Activated T-helper 17 cell treated with anti-CD3 and anti-CD28 coated beads, Interleukin-2, amount 50 U/mL, for 72 hours (primary cell): ENCODE data around the gene GRIP2. TPM values are rescaled to one million over a fixed set of nuclear protein-coding genes. Genes with fewer than 3 reads are reported as not detected.

Source experiments
- ATAC-seq: fragments of 150-1000 bp; cut with Tn5 transposase; replicated peaks from 2 replicates; pipeline ENCODE4 v1.10.0; 2021; ENCODE audit warnings: mild to moderate bottlenecking, moderate library complexity
- H3K27ac Mint-ChIP-seq: one replicate; pipeline ENCODE4 v1.8.0; 2022; ENCODE audit warnings: mixed read lengths
- H3K27me3 Mint-ChIP-seq: one replicate; pipeline ENCODE4 v1.8.0; 2022; ENCODE audit warnings: mixed read lengths
- H3K36me3 Mint-ChIP-seq: one replicate; pipeline ENCODE4 v1.8.0; 2022; ENCODE audit warnings: low read depth, mild to moderate bottlenecking, mixed read lengths
- H3K4me1 Mint-ChIP-seq: one replicate; pipeline ENCODE4 v1.8.0; 2022; ENCODE audit warnings: mixed read lengths
- H3K4me3 Mint-ChIP-seq: one replicate; pipeline ENCODE4 v1.8.0; 2022; ENCODE audit warnings: mild to moderate bottlenecking, mixed read lengths
- H3K9me3 Mint-ChIP-seq: one replicate; pipeline ENCODE4 v1.8.0; 2022; ENCODE audit warnings: mixed read lengths
- total RNA-seq, 2 donors: library from RNA; stranded (reverse); gene quantifications; one replicate each; pipeline ENCODE4 v1.2.3, GENCODE V29; 2022

Gene GRIP2
- total RNA-seq, 2 donors from 2014 or later, result 0.21 TPM; not detected in 1

GRCh38 chr3:14474363-14475081 is 65.6 kb downstream of the GRIP2 start:
- no peaks in the 10 kb centered on the region for H3K27me3 Mint-ChIP-seq
- ATAC-seq, result no peak
- no peak overlapping the region for H3K4me3 Mint-ChIP-seq
- H3K27ac Mint-ChIP-seq, result peak overlapping the region; percentile 59
- peaks cover 7% of the 10 kb centered on the region for H3K4me1 Mint-ChIP-seq
- H3K36me3 Mint-ChIP-seq, result peaks cover 100% of the 10 kb centered on the region
- H3K9me3 Mint-ChIP-seq, result no peaks in the 10 kb centered on the region

GRCh38 chr3:14473411-14473891 is 66.7 kb downstream of the GRIP2 start:
- no peak for ATAC-seq

GRCh38 chr3:14472471-14473351 is 67.4 kb downstream of the GRIP2 start:
- Mint-ChIP-seq H3K4me3 (peak overlapping the region; percentile 50), H3K36me3 (peaks cover 97% of the 10 kb centered on the region), H3K9me3 (no peaks in the 10 kb centered on the region), H3K27ac (peak overlapping the region; percentile 86), H3K4me1 (peaks cover 7% of the 10 kb centered on the region), H3K27me3 (no peaks in the 10 kb centered on the region)
- peak; percentile 94 for ATAC-seq

More at GRCh38 chr3:14473411-14473891, 66.7 kb downstream of the GRIP2 start:
- H3K27ac Mint-ChIP-seq, result peak overlapping the region; percentile 86
- H3K36me3 Mint-ChIP-seq, result peaks cover 97% of the 10 kb centered on the region
- peaks cover 7% of the 10 kb centered on the region for H3K4me1 Mint-ChIP-seq
- H3K9me3 Mint-ChIP-seq, result no peaks in the 10 kb centered on the region
- H3K4me3 Mint-ChIP-seq, result no peak overlapping the region
- H3K27me3 Mint-ChIP-seq, result no peaks in the 10 kb centered on the region

GRCh38 chr3:14471690-14472089 is 68.5 kb downstream of the GRIP2 start:
- Mint-ChIP-seq H3K27ac (peak overlapping the region; percentile 86), H3K36me3 (peaks cover 97% of the 10 kb centered on the region), H3K27me3 (no peaks in the 10 kb centered on the region), H3K4me3 (no peak overlapping the region), H3K9me3 (no peaks in the 10 kb centered on the region), H3K4me1 (peaks cover 7% of the 10 kb centered on the region)
- ATAC-seq, result no peak

- Mint-ChIP-seq H3K27me3 (no peaks in the 10 kb centered on the region), H3K4me3 (no peak overlapping the region), H3K4me1 (peaks cover 7% of the 10 kb centered on the region), H3K9me3 (no peaks in the 10 kb centered on the region), H3K36me3 (peaks cover 97% of the 10 kb centered on the region), H3K27ac (peak overlapping the region; percentile 86)
- no peak for ATAC-seq
Measured at GRCh38 chr3:14471016-14471415, 69.1 kb downstream of the GRIP2 start.

GRCh38 chr3:14470461-14470860 is 69.7 kb downstream of the GRIP2 start:
- Mint-ChIP-seq H3K27ac (no peak overlapping the region), H3K4me3 (no peak overlapping the region), H3K4me1 (peaks cover 7% of the 10 kb centered on the region), H3K27me3 (no peaks in the 10 kb centered on the region), H3K9me3 (no peaks in the 10 kb centered on the region), H3K36me3 (peaks cover 97% of the 10 kb centered on the region)
- ATAC-seq, result no peak

- Mint-ChIP-seq H3K27ac (no peak overlapping the region), H3K9me3 (no peaks in the 10 kb centered on the region), H3K4me3 (no peak overlapping the region), H3K36me3 (peaks cover 97% of the 10 kb centered on the region), H3K4me1 (peaks cover 7% of the 10 kb centered on the region), H3K27me3 (no peaks in the 10 kb centered on the region)
- ATAC-seq, result no peak
Measured at GRCh38 chr3:14468621-14468981, 71.5 kb downstream of the GRIP2 start.

GRCh38 chr3:14467814-14468620 is 72.1 kb downstream of the GRIP2 start:
- no peaks in the 10 kb centered on the region for H3K27me3 Mint-ChIP-seq

GRCh38 chr3:14466179-14466903 is 73.8 kb downstream of the GRIP2 start:
- Mint-ChIP-seq H3K27ac (no peak overlapping the region), H3K9me3 (no peaks in the 10 kb centered on the region), H3K27me3 (no peaks in the 10 kb centered on the region), H3K4me3 (no peak overlapping the region), H3K36me3 (peaks cover 97% of the 10 kb centered on the region), H3K4me1 (peaks cover 6% of the 10 kb centered on the region)
- no peak for ATAC-seq

More at GRCh38 chr3:14467814-14468620, 72.1 kb downstream of the GRIP2 start:
- ATAC-seq, result peak; percentile 19
- Mint-ChIP-seq H3K9me3 (no peaks in the 10 kb centered on the region), H3K4me3 (no peak overlapping the region), H3K4me1 (peaks cover 7% of the 10 kb centered on the region), H3K27ac (peak overlapping the region; percentile 56), H3K36me3 (peaks cover 97% of the 10 kb centered on the region)

- ATAC-seq, result no peak
- Mint-ChIP-seq H3K27ac (peak overlapping the region; percentile 85), H3K9me3 (no peaks in the 10 kb centered on the region), H3K4me3 (no peak overlapping the region), H3K36me3 (peaks cover 97% of the 10 kb centered on the region), H3K4me1 (peaks cover 8% of the 10 kb centered on the region), H3K27me3 (no peaks in the 10 kb centered on the region)
Measured at GRCh38 chr3:14465425-14465824, 74.7 kb downstream of the GRIP2 start.

GRCh38 chr3:14464521-14464920 is 75.6 kb downstream of the GRIP2 start:
- Mint-ChIP-seq H3K4me3 (no peak overlapping the region), H3K4me1 (peaks cover 14% of the 10 kb centered on the region), H3K9me3 (no peaks in the 10 kb centered on the region), H3K36me3 (peaks cover 98% of the 10 kb centered on the region), H3K27ac (peak overlapping the region; percentile 85), H3K27me3 (no peaks in the 10 kb centered on the region)
- no peak for ATAC-seq

GRCh38 chr3:14464141-14464465 is 76.0 kb downstream of the GRIP2 start:
- Mint-ChIP-seq H3K9me3 (no peaks in the 10 kb centered on the region), H3K36me3 (peaks cover 100% of the 10 kb centered on the region), H3K4me3 (no peak overlapping the region), H3K27ac (peak overlapping the region; percentile 85), H3K4me1 (peaks cover 16% of the 10 kb centered on the region), H3K27me3 (no peaks in the 10 kb centered on the region)
- no peak for ATAC-seq

GRCh38 chr3:14463330-14464140 is 76.6 kb downstream of the GRIP2 start:
- peak overlapping the region; percentile 26 for H3K4me3 Mint-ChIP-seq
- peaks cover 20% of the 10 kb centered on the region for H3K4me1 Mint-ChIP-seq
- peaks cover 100% of the 10 kb centered on the region for H3K36me3 Mint-ChIP-seq
- H3K9me3 Mint-ChIP-seq, result no peaks in the 10 kb centered on the region
- no peaks in the 10 kb centered on the region for H3K27me3 Mint-ChIP-seq
- H3K27ac Mint-ChIP-seq, result peak overlapping the region; percentile 85
- no peak for ATAC-seq
